ENCODE measurements around the gene MRAP.

MRAP gene

DNA sequence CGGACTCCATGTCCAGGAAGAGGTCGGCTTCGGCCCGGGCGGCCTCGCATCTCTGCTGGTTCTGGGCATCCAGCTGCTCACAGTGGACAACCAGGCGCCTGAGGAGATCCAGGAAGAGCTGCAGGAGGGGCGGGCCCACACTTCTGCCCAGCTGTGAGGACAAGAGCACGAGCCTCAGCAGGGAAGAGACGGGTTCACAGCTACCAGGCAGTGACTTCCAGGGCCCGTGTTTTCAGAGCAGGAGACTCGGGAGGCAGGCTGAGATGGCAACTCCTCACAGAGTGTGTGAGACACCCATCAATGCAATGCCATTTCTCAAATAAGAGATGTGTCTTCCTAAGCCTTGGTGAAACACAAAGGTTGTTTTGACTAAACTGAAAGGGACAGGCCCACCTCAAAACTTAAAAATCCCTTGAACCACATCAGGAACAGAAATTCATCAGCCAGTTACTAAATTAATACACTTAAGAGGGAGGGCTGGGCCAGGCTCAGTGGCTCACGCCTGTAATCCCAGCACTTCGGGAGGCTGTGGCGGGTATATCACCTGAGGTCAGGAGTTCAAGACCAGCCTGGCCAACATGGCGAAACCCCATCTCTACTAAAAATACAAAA lies 50.8 kb downstream of the MRAP start:
- DNase-seq (ENCODE audit: low read depth): no peak

DNA sequence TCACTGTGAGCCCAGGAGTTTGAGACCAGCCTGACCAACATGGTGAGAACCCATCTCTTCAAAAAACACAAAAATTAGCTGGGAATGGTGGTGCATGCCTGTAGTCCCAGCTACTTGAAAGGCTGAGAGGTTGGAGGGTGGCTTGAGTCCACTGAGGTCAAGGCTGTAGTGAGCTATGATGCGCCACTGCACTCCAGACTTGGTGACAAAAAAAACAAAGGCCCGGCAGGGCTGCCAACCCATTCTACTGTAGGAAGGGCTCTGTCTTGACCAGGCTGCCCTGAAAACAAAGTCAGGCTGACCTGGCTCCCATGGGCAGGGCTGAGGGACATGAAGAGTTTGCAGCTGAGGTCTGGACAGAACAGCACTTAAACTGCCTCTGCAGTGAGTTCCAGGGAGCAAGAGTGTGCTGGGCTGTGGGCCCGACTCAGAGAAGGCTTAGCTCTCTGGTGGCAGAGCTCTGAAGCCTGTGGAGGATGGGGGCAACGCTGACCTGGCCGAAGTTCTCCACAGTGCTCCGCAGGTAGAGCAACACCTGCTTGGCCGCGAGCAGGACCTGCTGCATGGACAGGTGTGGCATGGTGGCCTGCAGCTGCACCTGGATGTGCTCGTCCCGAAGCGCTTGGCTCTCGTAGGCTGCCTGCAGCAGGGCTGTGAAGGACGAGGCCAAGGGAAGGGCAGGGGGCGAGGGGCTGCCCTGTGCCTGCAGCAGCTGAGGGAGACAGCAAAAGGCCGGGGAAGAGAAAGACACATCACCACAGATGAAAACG lies 51.7 kb downstream of the MRAP start:
- no peak for DNase-seq (ENCODE audit: low read depth)

DNA sequence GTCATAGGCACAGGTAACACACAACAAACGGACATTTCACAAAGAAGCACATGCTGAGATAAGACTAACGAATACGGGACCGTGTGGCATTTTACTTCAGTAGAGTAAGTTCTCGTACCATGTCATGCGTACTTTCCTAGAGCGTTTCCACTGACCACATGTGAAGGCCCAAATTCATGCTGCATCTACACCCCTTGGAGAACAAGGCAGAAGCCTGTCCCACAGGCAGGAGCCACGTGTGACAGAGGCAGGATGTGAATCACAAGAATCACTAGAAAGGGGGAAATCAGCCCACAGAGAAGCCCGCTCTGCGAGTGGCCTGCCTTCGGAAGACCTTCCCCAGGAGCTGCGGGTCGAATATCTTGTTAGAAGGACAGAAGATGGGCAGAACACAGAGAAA lies 52.3 kb downstream of the MRAP start:
- DNase-seq (ENCODE audit: low read depth): no peak

DNA sequence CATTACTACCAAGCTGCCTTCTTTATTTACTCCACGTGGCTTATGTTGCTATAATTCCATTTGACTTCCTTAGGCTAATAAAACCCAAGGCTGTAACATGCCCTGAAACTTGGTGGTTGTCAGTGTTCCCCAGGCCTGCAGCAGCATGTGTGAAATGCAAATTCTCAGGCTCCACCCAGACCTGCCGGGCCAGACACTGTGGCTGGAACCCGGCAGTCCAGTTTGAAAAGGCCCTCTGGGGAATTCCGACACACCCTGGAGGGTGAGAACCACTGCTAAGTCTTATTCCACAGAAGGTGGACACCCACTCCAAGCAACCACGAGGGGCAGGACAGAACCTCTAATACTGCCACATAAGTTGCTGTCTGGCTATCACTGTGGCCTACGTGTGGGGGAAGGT lies 52.8 kb downstream of the MRAP start:
- no peak for DNase-seq (ENCODE audit: low read depth)

DNA sequence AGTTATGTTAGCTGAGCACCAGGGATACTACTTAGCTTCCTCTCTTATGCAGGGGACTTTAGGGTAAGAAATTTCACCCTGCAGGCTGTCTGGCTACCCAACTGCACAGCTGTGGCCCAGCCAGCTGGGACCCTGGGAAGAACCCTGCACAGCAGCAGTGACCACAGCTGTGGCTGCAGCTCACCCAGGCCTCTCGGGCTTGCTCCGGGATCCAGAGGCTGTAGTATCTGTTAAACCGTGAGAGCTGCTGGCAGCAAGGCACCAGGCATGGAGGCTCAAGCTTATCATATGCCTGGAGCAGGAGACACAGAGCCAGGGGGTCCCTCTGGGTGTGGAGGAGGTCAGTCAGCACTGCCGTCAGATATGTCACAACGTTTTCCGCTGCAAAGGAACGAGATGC lies 53.9 kb downstream of the MRAP start:
- DNase-seq (ENCODE audit: low read depth): no peak

DNA sequence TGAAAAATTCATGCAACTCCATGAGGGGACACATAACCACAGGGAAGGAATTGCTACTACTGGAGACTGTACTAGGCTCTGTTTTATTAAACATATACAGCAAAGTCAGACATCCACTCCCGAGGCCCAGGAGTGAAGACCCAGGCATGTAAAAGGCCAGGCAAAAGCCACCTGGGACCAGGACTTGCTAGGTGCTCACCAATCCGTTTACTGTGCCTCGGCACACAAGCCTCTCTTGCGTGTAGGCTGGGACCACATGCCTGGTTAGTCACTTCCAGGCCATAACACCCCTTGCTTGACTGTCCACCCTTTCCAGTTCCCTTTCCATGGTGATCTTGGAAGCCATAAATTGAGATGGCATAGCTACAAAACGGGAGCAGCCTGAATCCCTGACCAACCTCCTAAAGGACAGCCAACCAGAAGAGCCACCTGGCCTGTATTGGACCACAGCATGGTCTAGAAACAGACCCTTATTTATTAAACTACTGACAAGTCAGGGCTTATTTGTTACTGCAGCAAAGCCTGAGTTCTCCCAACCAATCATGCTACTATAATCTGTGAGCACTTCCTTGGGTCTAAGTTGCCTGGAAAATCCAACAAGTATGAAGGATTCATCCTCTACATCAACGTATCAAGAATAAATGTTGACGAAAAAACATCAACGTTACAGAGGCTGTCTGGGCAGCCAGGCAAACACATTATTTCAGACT lies 54.5 kb downstream of the MRAP start:
- DNase-seq (ENCODE audit: low read depth): no peak

DNA sequence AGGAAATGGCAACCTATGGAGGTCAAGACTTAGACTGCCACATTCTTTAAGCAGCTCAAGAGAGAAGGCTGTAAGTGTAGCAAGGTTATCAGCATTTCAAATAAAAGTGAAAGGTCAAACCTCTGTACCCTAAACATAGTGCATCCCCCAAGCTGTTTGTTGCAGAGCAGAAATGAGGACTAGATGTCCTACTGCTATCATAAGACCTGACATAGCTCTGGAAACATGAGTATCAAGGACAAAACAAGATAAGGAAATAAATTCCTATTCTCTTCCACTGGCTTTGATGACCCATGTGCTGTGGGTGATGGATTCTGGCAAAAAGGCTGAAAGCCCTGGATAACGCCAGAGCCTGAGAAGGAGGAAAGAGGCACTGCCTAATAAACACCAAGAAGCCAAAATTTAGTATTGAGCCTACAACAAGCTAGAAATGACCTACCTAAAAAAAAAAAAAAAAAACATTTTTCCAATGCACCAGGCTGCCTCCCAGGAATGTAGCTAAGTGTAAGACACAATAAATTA lies 58.3 kb downstream of the MRAP start:
- DNase-seq (ENCODE audit: low read depth): no peak

DNA sequence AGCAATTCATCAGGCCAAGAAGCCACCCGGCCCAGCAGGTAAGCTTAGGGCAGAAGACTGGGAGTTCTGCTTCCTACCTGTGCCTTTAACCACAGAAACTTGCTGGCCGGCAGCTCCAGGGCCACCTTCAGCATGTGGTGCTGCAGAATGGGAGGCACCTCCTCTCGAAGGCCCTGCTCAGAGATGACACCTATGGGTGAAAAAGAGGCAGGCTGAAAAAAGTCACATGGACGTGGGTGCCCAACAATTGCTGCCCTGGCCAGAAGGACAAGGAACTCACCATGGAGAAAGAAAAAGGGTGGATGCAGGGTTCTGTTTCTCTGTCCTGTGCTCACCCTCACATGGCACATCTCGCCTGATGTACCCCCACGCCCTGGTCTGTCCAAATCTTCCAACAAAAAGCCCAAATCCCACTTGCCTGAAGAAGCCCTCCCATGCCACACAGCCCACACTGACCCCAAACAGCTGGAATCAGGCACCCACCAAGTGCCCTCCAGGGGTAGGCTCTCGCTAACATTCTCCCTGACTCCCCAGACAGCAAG lies 61.1 kb downstream of the MRAP start:
- no peak for DNase-seq (ENCODE audit: low read depth)

DNA sequence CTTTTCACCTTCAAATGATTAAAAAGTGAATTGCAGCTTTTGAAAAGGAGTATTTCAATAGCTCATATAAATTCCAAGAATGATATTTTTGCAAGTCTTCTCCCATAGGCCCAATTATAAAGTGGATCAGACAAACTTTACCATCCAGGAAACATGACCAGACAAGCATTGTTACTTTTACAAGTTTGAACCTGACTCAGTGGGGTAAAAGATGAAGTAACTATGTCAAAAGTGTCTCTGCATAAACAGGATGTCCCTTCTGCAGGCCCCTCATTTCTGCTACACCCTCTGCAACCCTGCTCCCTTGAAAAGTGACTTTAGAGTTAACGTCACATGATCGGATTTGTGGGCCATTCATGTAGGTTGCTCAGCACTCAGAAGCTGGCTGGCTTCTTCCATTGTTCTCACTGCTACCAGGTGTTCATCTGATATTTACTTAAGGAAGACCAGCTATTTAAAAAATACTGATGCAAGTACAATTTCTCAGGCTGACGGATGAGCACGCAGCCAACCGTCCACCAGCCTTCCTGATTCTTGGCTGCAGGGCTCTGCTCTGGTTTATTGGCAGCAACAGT lies 61.8 kb downstream of the MRAP start:
- no peak for DNase-seq (ENCODE audit: low read depth)
